ENCODE measurements around the gene LRRFIP2.
"Not testable (repeated sequence)": the region's sequence is repeated elsewhere in the genome, so short reads cannot be mapped to it uniquely, and the experiment has no call there.

The LRRFIP2 gene

GRCh38 chr3:37054370-37054769, 120.0 kb downstream of the LRRFIP2 start:
- no peak for DNase-seq (ENCODE audit: low spot score in 2 of 2)
- H3K36me3 Mint-ChIP-seq: peaks cover 96% of the 10 kb centered on the region
- peak overlapping the region; percentile 40 for H3K4me3 Mint-ChIP-seq

GRCh38 chr3:37053753-37054152, 120.6 kb downstream of the LRRFIP2 start:
- H3K36me3 Mint-ChIP-seq: peaks cover 96% of the 10 kb centered on the region
- peak overlapping the region; percentile 93 for H3K27ac Mint-ChIP-seq
- no peak overlapping the region for H3K4me3 Mint-ChIP-seq
- ATAC-seq (no peak), DNase-seq (ENCODE audit: low spot score in 2 of 2) (no peak)
- peaks cover 23% of the 10 kb centered on the region for H3K4me1 Mint-ChIP-seq
- H3K9me3 Mint-ChIP-seq: no peaks in the 10 kb centered on the region

More at GRCh38 chr3:37054370-37054769, 120.0 kb downstream of the LRRFIP2 start:
- Mint-ChIP-seq H3K4me1 (peaks cover 23% of the 10 kb centered on the region), H3K9me3 (no peaks in the 10 kb centered on the region), H3K27ac (peak overlapping the region; percentile 93)
- ATAC-seq: peak; percentile 98

GRCh38 chr3:37053337-37053736, 121.0 kb downstream of the LRRFIP2 start:
- ATAC-seq (no peak), DNase-seq (ENCODE audit: low spot score in 2 of 2) (no peak)
- H3K4me1 Mint-ChIP-seq: peaks cover 23% of the 10 kb centered on the region
- H3K36me3 Mint-ChIP-seq: peaks cover 96% of the 10 kb centered on the region
- H3K9me3 Mint-ChIP-seq: no peaks in the 10 kb centered on the region
- H3K4me3 Mint-ChIP-seq: no peak overlapping the region
- peak overlapping the region; percentile 93 for H3K27ac Mint-ChIP-seq

GRCh38 chr3:37052860-37053259, 121.5 kb downstream of the LRRFIP2 start:
- no peak for ATAC-seq
- Mint-ChIP-seq H3K36me3 (peaks cover 96% of the 10 kb centered on the region), H3K9me3 (no peaks in the 10 kb centered on the region), H3K4me3 (no peak overlapping the region), H3K4me1 (peaks cover 23% of the 10 kb centered on the region), H3K27ac (peak overlapping the region; percentile 93)
- DNase-seq (ENCODE audit: low spot score in 2 of 2): no peak

- Mint-ChIP-seq H3K27ac (peak overlapping the region; percentile 45), H3K9me3 (no peaks in the 10 kb centered on the region), H3K36me3 (peaks cover 99% of the 10 kb centered on the region), H3K4me3 (no peak overlapping the region), H3K4me1 (peaks cover 16% of the 10 kb centered on the region)
- DNase-seq (ENCODE audit: low spot score in 2 of 2) (no peak), ATAC-seq (no peak)
Measured at GRCh38 chr3:37050282-37050681, 124.1 kb downstream of the LRRFIP2 start.

- not testable (repeated sequence) for H3K27ac Mint-ChIP-seq; H3K9me3 Mint-ChIP-seq; DNase-seq (ENCODE audit: low spot score in 2 of 2); H3K4me1 Mint-ChIP-seq; ATAC-seq; H3K4me3 Mint-ChIP-seq
- H3K36me3 Mint-ChIP-seq: peaks cover 100% of the 10 kb centered on the region
Measured at GRCh38 chr3:37042712-37043111, 131.7 kb downstream of the LRRFIP2 start.

- Mint-ChIP-seq H3K4me1 (no peaks in the 10 kb centered on the region), H3K36me3 (peaks cover 98% of the 10 kb centered on the region), H3K4me3 (no peak overlapping the region), H3K27ac (no peak overlapping the region), H3K9me3 (no peaks in the 10 kb centered on the region)
- ATAC-seq (no peak), DNase-seq (ENCODE audit: low spot score in 2 of 2) (no peak)
Measured at GRCh38 chr3:37041546-37042195, 132.7 kb downstream of the LRRFIP2 start.

- H3K4me1 Mint-ChIP-seq: no peaks in the 10 kb centered on the region
- no peak for DNase-seq (ENCODE audit: low spot score in 2 of 2)
Measured at GRCh38 chr3:37040231-37040630, 134.2 kb downstream of the LRRFIP2 start.

GRCh38 chr3:37039161-37039846, 135.1 kb downstream of the LRRFIP2 start:
- Mint-ChIP-seq H3K4me3 (no peak overlapping the region), H3K27ac (no peak overlapping the region), H3K36me3 (peaks cover 98% of the 10 kb centered on the region), H3K9me3 (no peaks in the 10 kb centered on the region), H3K4me1 (no peaks in the 10 kb centered on the region)
- ATAC-seq: no peak
- no peak for DNase-seq (ENCODE audit: low spot score in 2 of 2)

More at GRCh38 chr3:37040231-37040630, 134.2 kb downstream of the LRRFIP2 start:
- Mint-ChIP-seq H3K4me3 (no peak overlapping the region), H3K27ac (no peak overlapping the region), H3K9me3 (no peaks in the 10 kb centered on the region), H3K36me3 (peaks cover 98% of the 10 kb centered on the region)
- ATAC-seq: no peak

- Mint-ChIP-seq H3K4me1 (no peaks in the 10 kb centered on the region), H3K27ac (no peak overlapping the region), H3K9me3 (no peaks in the 10 kb centered on the region), H3K36me3 (peaks cover 98% of the 10 kb centered on the region), H3K4me3 (no peak overlapping the region)
- ATAC-seq (no peak), DNase-seq (ENCODE audit: low spot score in 2 of 2) (no peak)
Measured at GRCh38 chr3:37037352-37037751, 137.0 kb downstream of the LRRFIP2 start.

GRCh38 chr3:37032961-37033360, 141.4 kb downstream of the LRRFIP2 start:
- H3K27ac Mint-ChIP-seq: no peak overlapping the region
- no peak for ATAC-seq
- peaks cover 97% of the 10 kb centered on the region for H3K36me3 Mint-ChIP-seq
- no peaks in the 10 kb centered on the region for H3K9me3 Mint-ChIP-seq
- no peak overlapping the region for H3K4me3 Mint-ChIP-seq
- DNase-seq (ENCODE audit: low spot score in 2 of 2): no peak
- H3K4me1 Mint-ChIP-seq: no peaks in the 10 kb centered on the region

GRCh38 chr3:37031096-37031682, 143.2 kb downstream of the LRRFIP2 start:
- ATAC-seq (no peak), DNase-seq (ENCODE audit: low spot score in 2 of 2) (no peak)
- H3K36me3 Mint-ChIP-seq: peaks cover 99% of the 10 kb centered on the region
- no peak overlapping the region for H3K4me3 Mint-ChIP-seq
- no peaks in the 10 kb centered on the region for H3K4me1 Mint-ChIP-seq
- H3K9me3 Mint-ChIP-seq: no peaks in the 10 kb centered on the region
- H3K27ac Mint-ChIP-seq: no peak overlapping the region

GRCh38 chr3:37030588-37030987, 143.8 kb downstream of the LRRFIP2 start:
- DNase-seq (ENCODE audit: low spot score in 2 of 2) (no peak), ATAC-seq (no peak)
- no peaks in the 10 kb centered on the region for H3K9me3 Mint-ChIP-seq
- H3K4me1 Mint-ChIP-seq: no peaks in the 10 kb centered on the region
- H3K36me3 Mint-ChIP-seq: peaks cover 99% of the 10 kb centered on the region
- no peak overlapping the region for H3K4me3 Mint-ChIP-seq
- H3K27ac Mint-ChIP-seq: no peak overlapping the region

GRCh38 chr3:37029516-37030163, 144.7 kb downstream of the LRRFIP2 start:
- DNase-seq (ENCODE audit: low spot score in 2 of 2): no peak
- Mint-ChIP-seq H3K4me3 (no peak overlapping the region), H3K4me1 (no peaks in the 10 kb centered on the region), H3K27ac (peak overlapping the region; percentile 14), H3K36me3 (peaks cover 99% of the 10 kb centered on the region), H3K9me3 (no peaks in the 10 kb centered on the region)
- ATAC-seq: no peak

GRCh38 chr3:37029111-37029510, 145.3 kb downstream of the LRRFIP2 start:
- peaks cover 99% of the 10 kb centered on the region for H3K36me3 Mint-ChIP-seq
- DNase-seq (ENCODE audit: low spot score in 2 of 2) (no peak), ATAC-seq (no peak)
- no peak overlapping the region for H3K27ac Mint-ChIP-seq
- H3K4me1 Mint-ChIP-seq: no peaks in the 10 kb centered on the region
- no peaks in the 10 kb centered on the region for H3K9me3 Mint-ChIP-seq
- no peak overlapping the region for H3K4me3 Mint-ChIP-seq

All from stimulated activated effector memory CD8-positive, alpha-beta T cell treated with anti-CD3 and anti-CD28 coated beads, Interleukin-12 subunit alpha, Interleukin-12 subunit beta, amount 100 ng/mL, for 72 hours (primary cell).